Mucosa of rectum (tissue), 2 donors: ENCODE measurements around the gene RAB19.

Source experiments
- H3K27ac ChIP-seq, 2 donors: one replicate each; pipeline ENCODE4 v1.7.0; 2013; ENCODE audit warnings: inconsistent platforms in 2 of 2, low read depth in 2 of 2, low read length in 2 of 2
- H3K27me3 ChIP-seq, 2 donors: one replicate each; pipeline ENCODE4 v1.7.0; 2013; ENCODE audit warnings: low read length in 2 of 2; ENCODE audit not compliant: control insufficient read depth in 2 of 2, insufficient read depth in 2 of 2
- H3K36me3 ChIP-seq, 2 donors: one replicate each; pipeline ENCODE4 v1.7.0; 2013; ENCODE audit warnings: low read length in 2 of 2; ENCODE audit not compliant: control insufficient read depth in 2 of 2, insufficient read depth in 2 of 2
- H3K4me1 ChIP-seq, 2 donors: one replicate each; pipeline ENCODE4 v1.7.0; 2013; ENCODE audit warnings: low read length in 2 of 2, mild to moderate bottlenecking in 1 of 2; ENCODE audit not compliant: control insufficient read depth in 2 of 2, insufficient read depth in 2 of 2
- H3K4me3 ChIP-seq, 2 donors: one replicate each; pipeline ENCODE4 v1.7.0; 2013; ENCODE audit warnings: low read length in 2 of 2
- H3K9ac ChIP-seq, 2 donors: one replicate each; pipeline ENCODE4 v1.7.0; 2013; ENCODE audit warnings: low read length in 2 of 2, low read depth in 1 of 2, mild to moderate bottlenecking in 1 of 2
- H3K9me3 ChIP-seq, 2 donors: one replicate each; pipeline ENCODE4 v1.7.0; 2013; ENCODE audit warnings: low read length in 2 of 2; ENCODE audit not compliant: control insufficient read depth in 2 of 2
- donor health status: healthy.
- donor health status: Normal muscosa, but diverticular disease.

Gene RAB19, protein sequence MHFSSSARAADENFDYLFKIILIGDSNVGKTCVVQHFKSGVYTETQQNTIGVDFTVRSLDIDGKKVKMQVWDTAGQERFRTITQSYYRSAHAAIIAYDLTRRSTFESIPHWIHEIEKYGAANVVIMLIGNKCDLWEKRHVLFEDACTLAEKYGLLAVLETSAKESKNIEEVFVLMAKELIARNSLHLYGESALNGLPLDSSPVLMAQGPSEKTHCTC

GRCh38 chr7:140403878-140404564 is at the start of gene RAB19:
RAB19 (plus strand) TSS chr7:140404058; CDS start chr7:140407647, 3,589 bp downstream.
- peak within 1 kb of the TSS; percentile 75 to 94 for H3K4me3 ChIP-seq
- H3K27me3 ChIP-seq = peaks cover 0 to 2% of the 10 kb centered on the region in 2 donors
- peaks cover 0 to 7% of the 10 kb centered on the region in 2 donors for H3K4me1 ChIP-seq
- H3K9ac ChIP-seq = peak within 1 kb of the TSS; percentile 77 to 81
- H3K27ac ChIP-seq = peak within 1 kb of the TSS; percentile 68 to 72
- no peaks in the 10 kb centered on the region for H3K9me3 ChIP-seq
- peaks cover 0 to 3% of the 10 kb centered on the region in 2 donors for H3K36me3 ChIP-seq

- H3K9ac ChIP-seq = no peak overlapping the region
- no peaks in the 10 kb centered on the region for H3K27me3 ChIP-seq
- peaks cover 14 to 17% of the 10 kb centered on the region in 2 donors for H3K36me3 ChIP-seq
- H3K27ac ChIP-seq = no peak overlapping the region
- H3K9me3 ChIP-seq = no peaks in the 10 kb centered on the region
- H3K4me3 ChIP-seq = no peak overlapping the region
- H3K4me1 ChIP-seq = no peaks in the 10 kb centered on the region
These were observed 45.8 kb upstream of the RAB19 start for GRCh38 chr7:140358024-140358411.

DNA sequence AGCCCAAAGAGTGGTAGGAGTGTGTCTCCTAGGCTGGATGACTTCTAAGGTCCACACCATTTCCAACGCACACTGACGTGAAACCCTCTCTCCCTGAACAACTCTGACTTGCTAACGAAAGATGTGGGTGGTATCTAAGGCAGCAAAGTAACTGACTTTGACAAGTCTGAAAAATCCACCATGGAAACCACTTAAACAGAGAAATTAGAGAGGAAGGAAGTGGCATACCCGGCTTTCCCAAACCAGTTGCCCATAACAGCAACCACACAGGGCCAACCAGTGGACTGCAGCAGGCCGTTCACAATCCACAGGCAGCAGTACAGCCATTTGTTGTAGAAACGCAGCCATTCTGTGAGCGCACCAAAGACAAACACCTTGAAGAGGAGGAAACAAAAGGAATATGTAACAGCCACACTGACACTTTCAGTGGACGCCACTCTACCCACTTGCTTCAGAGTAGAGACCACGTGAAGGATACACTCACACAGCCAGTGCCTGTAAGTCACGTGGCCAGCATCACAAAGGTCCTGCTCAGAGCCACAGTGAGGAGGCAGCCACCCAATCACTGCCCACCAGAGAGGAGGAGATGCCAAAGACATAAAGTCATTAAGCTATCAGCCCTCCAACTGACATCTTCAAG is 45.3 kb upstream of the RAB19 start:
- H3K36me3 ChIP-seq = peaks cover 14 to 17% of the 10 kb centered on the region in 2 donors

DNA sequence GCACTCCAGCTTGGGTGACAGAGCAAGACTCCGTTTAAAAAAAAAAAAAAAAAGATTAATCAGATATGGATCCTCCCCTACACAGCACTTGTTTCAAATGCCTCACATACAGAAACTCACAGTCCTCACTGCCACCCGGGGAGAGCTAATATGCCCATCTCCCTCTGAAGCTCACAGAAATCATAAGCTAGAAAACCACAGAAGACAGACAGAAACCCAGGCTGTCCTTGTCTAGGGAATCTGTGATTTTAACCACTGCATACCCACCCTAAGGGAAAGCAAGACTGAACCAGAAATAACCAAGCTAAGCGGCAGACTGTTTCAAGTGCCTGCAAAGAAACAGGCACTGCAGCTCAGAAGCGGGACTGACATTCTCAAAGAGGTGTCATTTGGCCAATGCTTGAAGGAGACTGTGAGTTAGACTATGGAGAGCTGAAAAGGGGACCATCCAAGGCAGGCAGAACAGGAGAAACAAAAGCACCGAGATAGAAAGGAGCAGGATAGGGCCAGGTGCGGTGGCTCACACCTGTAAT is 43.1 kb upstream of the RAB19 start:
- no peaks in the 10 kb centered on the region for H3K27me3 ChIP-seq
- H3K9me3 ChIP-seq = no peaks in the 10 kb centered on the region
- H3K4me1 ChIP-seq = no peaks in the 10 kb centered on the region
- H3K36me3 ChIP-seq = peaks cover 5 to 7% of the 10 kb centered on the region in 2 donors
- H3K9ac ChIP-seq = no peak overlapping the region
- H3K4me3 ChIP-seq = no peak overlapping the region
- H3K27ac ChIP-seq = no peak overlapping the region

More for the DNA sequence above, 45.3 kb upstream of the RAB19 start:
- no peaks in the 10 kb centered on the region for H3K4me1 ChIP-seq
- no peaks in the 10 kb centered on the region for H3K9me3 ChIP-seq
- H3K9ac ChIP-seq = no peak overlapping the region
- no peak overlapping the region for H3K27ac ChIP-seq
- H3K4me3 ChIP-seq = no peak overlapping the region
- H3K27me3 ChIP-seq = no peaks in the 10 kb centered on the region

- Histone ChIP-seq H3K4me3 (no peak overlapping the region), H3K9me3 (no peaks in the 10 kb centered on the region), H3K9ac (no peak overlapping the region), H3K27me3 (no peaks in the 10 kb centered on the region), H3K36me3 (peaks cover 6% of the 10 kb centered on the region in 2 donors), H3K27ac (peak overlapping the region in 1 of 2 donors; percentile 57), H3K4me1 (peaks cover 0 to 3% of the 10 kb centered on the region in 2 donors)
These were observed 39.0 kb upstream of the RAB19 start for GRCh38 chr7:140364819-140365218.

DNA sequence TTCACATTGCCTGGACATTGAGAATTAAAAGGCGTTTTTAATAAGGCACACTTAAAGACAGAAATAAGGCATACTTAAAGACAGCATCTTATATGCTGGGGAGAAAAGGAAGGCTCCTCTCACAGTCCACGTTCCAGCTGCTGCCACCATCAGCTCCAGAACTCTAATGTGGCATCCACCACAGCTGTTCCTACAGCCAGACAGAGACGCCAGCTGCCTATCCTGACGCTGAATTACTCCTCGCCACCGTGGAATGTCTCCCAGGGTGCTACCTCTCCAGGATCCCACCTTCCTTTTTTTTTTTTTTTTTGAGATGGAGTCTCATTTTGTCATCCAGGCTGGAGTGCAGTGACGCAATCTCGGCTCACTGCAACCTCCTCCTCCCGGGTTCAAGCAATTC is 36.3 kb upstream of the RAB19 start:
- Histone ChIP-seq H3K9ac (no peak overlapping the region), H3K4me3 (no peak overlapping the region), H3K36me3 (peaks cover 3 to 6% of the 10 kb centered on the region in 2 donors), H3K4me1 (peaks cover 0 to 3% of the 10 kb centered on the region in 2 donors), H3K27me3 (no peaks in the 10 kb centered on the region), H3K9me3 (no peaks in the 10 kb centered on the region), H3K27ac (no peak overlapping the region)

GRCh38 chr7:140369294-140369693 is 34.6 kb upstream of the RAB19 start:
- H3K27ac ChIP-seq = no peak overlapping the region
- H3K4me1 ChIP-seq = peaks cover 0 to 3% of the 10 kb centered on the region in 2 donors
- no peaks in the 10 kb centered on the region for H3K9me3 ChIP-seq
- H3K9ac ChIP-seq = no peak overlapping the region
- H3K36me3 ChIP-seq = peaks cover 3 to 6% of the 10 kb centered on the region in 2 donors
- no peak overlapping the region for H3K4me3 ChIP-seq
- H3K27me3 ChIP-seq = no peaks in the 10 kb centered on the region

DNA sequence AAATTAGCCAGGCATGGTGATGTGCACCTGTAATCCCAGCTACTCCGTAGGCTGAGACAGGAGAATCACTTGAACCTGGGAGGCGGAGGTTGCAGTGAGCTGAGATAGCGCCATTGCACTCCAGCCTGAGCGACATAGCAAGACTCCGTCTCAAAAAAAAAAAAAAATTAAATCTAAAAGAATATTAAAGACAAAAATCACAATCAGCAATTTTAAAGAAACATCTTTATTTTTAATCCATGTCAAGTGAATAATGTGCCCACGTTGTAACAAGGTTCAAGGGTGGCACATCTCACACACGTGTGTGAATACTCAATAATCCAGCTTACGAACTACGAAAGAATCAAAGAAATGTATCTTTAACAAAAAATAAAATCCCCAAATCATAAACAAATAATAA is 28.5 kb upstream of the RAB19 start:
- Histone ChIP-seq H3K27ac (no peak overlapping the region), H3K9me3 (no peaks in the 10 kb centered on the region), H3K27me3 (no peaks in the 10 kb centered on the region), H3K4me3 (no peak overlapping the region), H3K36me3 (peaks cover 13 to 17% of the 10 kb centered on the region in 2 donors), H3K9ac (no peak overlapping the region), H3K4me1 (no peaks in the 10 kb centered on the region)

- no peaks in the 10 kb centered on the region for H3K27me3 ChIP-seq
- no peak overlapping the region for H3K27ac ChIP-seq
- H3K36me3 ChIP-seq = peaks cover 13 to 17% of the 10 kb centered on the region in 2 donors
- no peaks in the 10 kb centered on the region for H3K4me1 ChIP-seq
- H3K9ac ChIP-seq = no peak overlapping the region
- H3K9me3 ChIP-seq = no peaks in the 10 kb centered on the region
- peak overlapping the region in 1 of 2 donors; percentile 28 for H3K4me3 ChIP-seq
These were observed 27.7 kb upstream of the RAB19 start for GRCh38 chr7:140375892-140376730.
